GM12864 (cell line): ENCODE measurements around the gene ASXL2.

Experiments
- DNase-seq: peaks from one replicate; pipeline ENCODE4 v3.0.0-alpha.2; 2011; ENCODE audit warnings: low read depth
- H3K4me3 ChIP-seq: 2 replicates; pipeline ENCODE4 v1.5.1; 2011; ENCODE audit warnings: mild to moderate bottlenecking, low read depth, low read length, control low read depth
- TF ChIP-seq, protein P1 (sequence below): IDR thresholded peaks from 2 replicates; pipeline ENCODE4 v1.5.1; 2011; ENCODE audit warnings: low read depth, mild to moderate bottlenecking, moderate library complexity, low read length, control low read depth, inconsistent platforms; ENCODE audit errors: missing control alignments

The ASXL2 gene

DNA sequence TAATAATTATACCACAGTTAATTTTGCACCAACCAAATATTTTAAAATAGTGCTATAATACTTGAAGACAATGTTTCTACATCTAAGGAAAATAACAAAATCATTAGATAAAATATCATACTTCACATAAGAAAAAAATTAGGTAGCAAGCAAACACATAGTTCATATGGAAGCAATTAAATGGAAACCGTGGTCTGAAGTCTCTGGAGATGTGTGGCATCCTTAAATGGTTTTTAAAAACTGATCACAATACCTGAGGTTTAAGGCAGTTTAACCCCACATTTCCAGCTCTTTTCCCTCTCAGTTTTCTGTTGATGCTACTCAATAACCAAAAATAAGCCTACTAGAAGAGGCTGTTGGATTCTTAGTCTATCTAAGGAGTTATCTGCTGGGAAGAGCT, 71.3 kb downstream of the ASXL2 start:
- H3K4me3 ChIP-seq: no peak overlapping the region
- DNase-seq: no peak
- TF ChIP-seq, protein P1, sequence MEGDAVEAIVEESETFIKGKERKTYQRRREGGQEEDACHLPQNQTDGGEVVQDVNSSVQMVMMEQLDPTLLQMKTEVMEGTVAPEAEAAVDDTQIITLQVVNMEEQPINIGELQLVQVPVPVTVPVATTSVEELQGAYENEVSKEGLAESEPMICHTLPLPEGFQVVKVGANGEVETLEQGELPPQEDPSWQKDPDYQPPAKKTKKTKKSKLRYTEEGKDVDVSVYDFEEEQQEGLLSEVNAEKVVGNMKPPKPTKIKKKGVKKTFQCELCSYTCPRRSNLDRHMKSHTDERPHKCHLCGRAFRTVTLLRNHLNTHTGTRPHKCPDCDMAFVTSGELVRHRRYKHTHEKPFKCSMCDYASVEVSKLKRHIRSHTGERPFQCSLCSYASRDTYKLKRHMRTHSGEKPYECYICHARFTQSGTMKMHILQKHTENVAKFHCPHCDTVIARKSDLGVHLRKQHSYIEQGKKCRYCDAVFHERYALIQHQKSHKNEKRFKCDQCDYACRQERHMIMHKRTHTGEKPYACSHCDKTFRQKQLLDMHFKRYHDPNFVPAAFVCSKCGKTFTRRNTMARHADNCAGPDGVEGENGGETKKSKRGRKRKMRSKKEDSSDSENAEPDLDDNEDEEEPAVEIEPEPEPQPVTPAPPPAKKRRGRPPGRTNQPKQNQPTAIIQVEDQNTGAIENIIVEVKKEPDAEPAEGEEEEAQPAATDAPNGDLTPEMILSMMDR: no peak

DNA sequence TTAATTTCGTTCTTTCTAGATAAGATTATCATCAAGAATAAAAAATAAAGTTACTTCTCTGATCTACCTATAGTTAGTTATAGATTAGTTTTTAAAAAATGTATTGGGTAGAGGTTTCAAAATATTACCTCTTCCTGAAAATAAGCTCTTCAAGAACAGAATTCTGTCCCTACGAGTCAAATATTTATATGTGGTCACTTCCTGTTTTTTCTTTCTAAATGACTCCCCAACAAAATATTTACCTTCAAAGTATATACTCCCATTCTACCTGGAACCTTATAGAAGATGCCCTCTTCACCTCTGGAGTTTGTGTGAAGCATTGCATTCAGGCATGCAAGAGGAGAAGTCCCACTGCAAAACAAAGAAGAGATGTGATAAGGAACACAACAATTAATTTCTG, 72.3 kb downstream of the ASXL2 start:
- TF ChIP-seq, protein P1: no peak
- no peak for DNase-seq
- no peak overlapping the region for H3K4me3 ChIP-seq

DNA sequence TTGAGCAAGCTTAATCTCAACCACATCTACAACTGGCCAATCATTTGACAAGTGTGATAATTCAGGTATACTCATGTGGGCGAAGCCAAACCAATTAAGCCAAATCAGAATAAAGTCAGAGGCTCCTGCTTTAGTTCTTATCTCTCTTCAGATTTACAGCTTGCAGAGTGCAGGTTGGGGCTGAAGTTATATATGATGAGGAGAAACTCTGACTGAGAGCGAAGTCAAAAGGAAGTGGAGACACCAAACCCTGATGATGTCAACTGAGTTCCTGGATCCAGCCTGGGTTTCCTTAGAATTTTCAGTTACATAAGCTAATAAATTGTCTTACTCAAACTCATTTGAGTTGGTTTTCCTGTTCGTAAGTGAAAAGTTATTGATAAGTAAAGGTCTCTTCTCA, 73.9 kb downstream of the ASXL2 start:
- DNase-seq: no peak
- H3K4me3 ChIP-seq: no peak overlapping the region
- TF ChIP-seq, protein P1: no peak

DNA sequence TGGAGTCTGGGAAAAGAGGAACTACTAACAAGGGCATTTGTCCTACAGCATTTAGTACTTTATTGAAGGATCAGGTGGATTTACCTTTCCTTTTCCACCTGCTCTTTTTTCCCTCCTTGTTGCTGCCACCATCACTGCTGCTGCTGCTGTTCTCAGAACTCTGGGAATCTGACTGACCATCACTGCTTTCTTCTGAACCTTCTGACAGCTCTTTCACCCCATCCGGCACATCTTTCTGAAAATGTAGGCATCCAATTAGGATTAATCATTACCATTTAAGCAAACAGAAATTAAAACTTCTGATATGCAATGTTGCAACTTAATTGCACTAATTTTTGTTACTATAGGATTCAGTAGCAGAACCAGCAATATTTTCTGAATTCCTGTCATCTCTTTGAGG, 79.0 kb downstream of the ASXL2 start:
- TF ChIP-seq, protein P1: no peak
- no peak overlapping the region for H3K4me3 ChIP-seq
- DNase-seq: no peak

DNA sequence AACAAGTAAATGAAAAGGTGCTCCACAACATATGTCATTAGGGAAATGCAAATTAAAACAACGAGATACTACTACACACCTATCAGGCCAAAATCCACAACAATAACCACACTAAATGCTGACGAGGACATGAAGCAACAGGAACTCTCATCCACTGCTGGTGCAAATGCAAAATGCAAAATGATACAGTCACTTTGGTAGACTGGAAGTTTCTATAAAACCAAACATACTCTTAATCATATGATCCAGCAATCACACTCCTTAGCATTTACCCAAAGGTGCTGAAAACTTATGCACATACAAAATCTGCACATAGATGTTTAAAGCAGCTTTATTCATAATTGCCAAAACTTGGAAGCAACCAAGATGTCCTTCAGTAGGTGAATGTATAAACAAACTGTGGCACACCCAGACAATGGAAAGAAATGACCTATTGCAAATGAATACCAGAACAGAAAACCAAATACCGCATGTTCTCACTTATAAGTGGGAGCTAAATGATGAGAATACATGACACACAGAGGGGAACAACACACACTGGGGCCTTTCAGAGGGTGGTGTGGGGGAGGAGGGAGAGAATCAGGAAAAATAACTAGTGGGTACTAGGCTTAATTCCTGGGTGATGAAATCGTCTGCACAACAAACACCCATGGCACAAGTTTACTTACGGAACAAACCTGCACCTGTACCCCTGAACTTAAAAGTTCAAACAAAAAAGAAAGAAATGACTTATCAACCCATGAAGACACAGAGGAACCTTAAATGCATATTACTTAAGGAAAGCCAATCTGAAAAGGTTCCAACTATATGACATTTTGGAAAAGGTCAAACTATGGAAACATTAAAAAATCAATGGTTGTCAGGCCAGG, 80.4 kb downstream of the ASXL2 start:
- TF ChIP-seq, protein P1: no peak
- DNase-seq: no peak
- no peak overlapping the region for H3K4me3 ChIP-seq

DNA sequence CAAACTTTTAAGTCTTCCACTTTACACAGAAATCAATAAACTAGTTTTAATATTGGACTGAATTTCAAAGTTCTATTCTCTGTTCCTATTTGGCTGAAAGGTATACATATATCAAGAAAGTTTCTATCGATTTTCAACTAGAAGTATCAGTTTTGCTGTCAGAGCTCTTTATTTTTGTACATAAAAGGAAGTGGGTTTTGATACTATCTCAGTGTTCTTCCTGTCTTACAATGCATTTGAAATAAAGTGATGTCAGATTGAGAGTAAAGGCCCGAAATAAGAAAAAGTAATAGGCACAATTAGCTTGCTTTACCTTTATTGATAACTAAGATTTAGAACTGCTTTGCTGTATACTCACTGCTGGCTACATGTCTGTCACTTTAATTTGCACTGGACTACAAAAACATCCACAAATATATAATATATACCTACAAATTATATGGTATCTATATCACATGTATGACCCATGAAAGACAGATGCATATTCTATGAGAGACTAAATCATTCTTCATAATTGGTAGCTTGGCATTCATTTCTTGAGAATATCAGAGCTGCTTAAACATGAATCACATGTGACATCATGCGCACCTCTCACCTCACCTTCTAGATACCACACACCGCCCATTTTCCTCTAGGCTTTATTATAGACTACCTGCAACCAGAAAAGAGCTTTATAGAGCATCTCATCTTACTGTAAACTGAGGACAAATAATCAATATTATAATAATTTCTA, 83.6 kb downstream of the ASXL2 start:
- DNase-seq: peak; percentile 29
- H3K4me3 ChIP-seq: no peak overlapping the region
- TF ChIP-seq, protein P1: no peak
